SK-N-SH treated with all-trans-retinoic acid at 6 μM for 48 hours (cell line): Measurements from ENCODE around the gene ATP13A5.

Experiments
- ARNTL ChIP-seq: fragments of 450-650 bp; formaldehyde crosslinking; IDR thresholded peaks from 2 replicates; pipeline ENCODE4 v1.5.0; 2020; ENCODE audit warnings: low read depth, mild to moderate bottlenecking, moderate library complexity, borderline replicate concordance
- GLIS3 ChIP-seq: fragments of 250-450 bp; sonication (Bioruptor Pico); IDR thresholded peaks from 2 replicates; pipeline ENCODE4 v1.5.0; 2020; ENCODE audit warnings: mild to moderate bottlenecking, moderate library complexity
- ISL1 ChIP-seq: fragments of 250-450 bp; sonication (Bioruptor Pico); IDR thresholded peaks from 2 replicates; pipeline ENCODE4 v2.1.2; 2022; ENCODE audit warnings: mild to moderate bottlenecking, moderate library complexity
- OSR1 ChIP-seq: fragments of 250-450 bp; sonication (Bioruptor Pico); IDR thresholded peaks from 2 replicates; pipeline ENCODE4 v1.8.0; 2022; ENCODE audit warnings: moderate library complexity, mild to moderate bottlenecking, inconsistent platforms
- PPARA ChIP-seq: fragments of 250-450 bp; sonication (Bioruptor Pico); IDR thresholded peaks from 2 replicates; pipeline ENCODE4 v1.5.0; 2020; ENCODE audit warnings: mild to moderate bottlenecking, borderline replicate concordance
- RARB ChIP-seq: fragments of 250-450 bp; sonication (Bioruptor Pico); IDR thresholded peaks from 2 replicates; pipeline ENCODE4 v1.8.0; 2021; ENCODE audit warnings: mild to moderate bottlenecking, moderate library complexity
- TOX ChIP-seq: fragments of 250-450 bp; sonication (Bioruptor Pico); IDR thresholded peaks from 2 replicates; pipeline ENCODE4 v1.8.0; 2021; ENCODE audit warnings: mild to moderate bottlenecking, moderate library complexity, borderline replicate concordance
- ZFP3 ChIP-seq: fragments of 250-450 bp; sonication (Bioruptor Pico); IDR thresholded peaks from 2 replicates; pipeline ENCODE4 v1.5.0; 2020; ENCODE audit warnings: mild to moderate bottlenecking, moderate library complexity
- TF ChIP-seq, protein P1 (sequence below): fragments of 250-450 bp; sonication (Bioruptor Pico); IDR thresholded peaks from 2 replicates; pipeline ENCODE4 v1.8.0; 2020; ENCODE audit warnings: mild to moderate bottlenecking, moderate library complexity, borderline replicate concordance
- TF ChIP-seq, protein P2 (sequence below): fragments of 250-450 bp; sonication (Bioruptor Pico); IDR thresholded peaks from 2 replicates; pipeline ENCODE4 v1.5.0; 2020; ENCODE audit warnings: mild to moderate bottlenecking, moderate library complexity
- TF ChIP-seq, protein P3 (sequence below): fragments of 250-450 bp; sonication (Bioruptor Pico); IDR thresholded peaks from 2 replicates; pipeline ENCODE4 v1.5.1; 2020; ENCODE audit warnings: low read depth, mild to moderate bottlenecking, moderate library complexity
- TF ChIP-seq, protein P4 (sequence below): fragments of 250-450 bp; sonication (Bioruptor Pico); IDR thresholded peaks from 2 replicates; pipeline ENCODE4 v1.5.1; 2021; ENCODE audit warnings: mild to moderate bottlenecking, moderate library complexity

DNA sequence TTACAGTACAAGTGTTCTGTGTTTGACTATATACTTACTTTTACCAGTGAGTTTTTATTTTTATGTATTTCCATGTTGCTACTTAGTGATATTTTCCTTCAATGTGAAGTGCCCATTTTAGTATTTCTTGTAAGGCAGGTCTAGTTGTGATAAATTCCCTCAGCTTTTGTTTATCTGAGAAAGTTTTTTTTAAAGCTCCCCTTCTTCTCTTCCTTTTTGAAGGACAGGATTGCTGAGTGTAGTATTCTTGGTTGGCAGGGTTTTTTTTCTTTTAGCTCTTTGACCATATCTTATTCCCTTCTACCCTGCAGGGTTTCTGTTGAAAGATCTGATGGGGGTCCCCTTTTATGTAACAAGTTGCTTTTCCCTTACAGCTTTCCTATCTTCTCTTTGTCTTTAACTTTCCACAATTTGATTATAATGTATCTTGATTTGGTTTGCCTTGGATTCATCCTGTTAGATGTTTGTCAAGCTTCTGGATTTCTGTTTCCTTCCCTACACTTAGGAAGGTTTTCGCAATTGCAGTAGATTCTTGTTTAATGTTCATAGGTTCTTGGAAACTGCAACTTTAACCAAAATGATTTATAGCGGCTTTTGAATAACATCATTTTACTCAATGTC is 129.6 kb downstream of the ATP13A5 start:
- TF ChIP-seq ARNTL (CRISPR knock-in tag): no peak
- TF ChIP-seq, protein P1, sequence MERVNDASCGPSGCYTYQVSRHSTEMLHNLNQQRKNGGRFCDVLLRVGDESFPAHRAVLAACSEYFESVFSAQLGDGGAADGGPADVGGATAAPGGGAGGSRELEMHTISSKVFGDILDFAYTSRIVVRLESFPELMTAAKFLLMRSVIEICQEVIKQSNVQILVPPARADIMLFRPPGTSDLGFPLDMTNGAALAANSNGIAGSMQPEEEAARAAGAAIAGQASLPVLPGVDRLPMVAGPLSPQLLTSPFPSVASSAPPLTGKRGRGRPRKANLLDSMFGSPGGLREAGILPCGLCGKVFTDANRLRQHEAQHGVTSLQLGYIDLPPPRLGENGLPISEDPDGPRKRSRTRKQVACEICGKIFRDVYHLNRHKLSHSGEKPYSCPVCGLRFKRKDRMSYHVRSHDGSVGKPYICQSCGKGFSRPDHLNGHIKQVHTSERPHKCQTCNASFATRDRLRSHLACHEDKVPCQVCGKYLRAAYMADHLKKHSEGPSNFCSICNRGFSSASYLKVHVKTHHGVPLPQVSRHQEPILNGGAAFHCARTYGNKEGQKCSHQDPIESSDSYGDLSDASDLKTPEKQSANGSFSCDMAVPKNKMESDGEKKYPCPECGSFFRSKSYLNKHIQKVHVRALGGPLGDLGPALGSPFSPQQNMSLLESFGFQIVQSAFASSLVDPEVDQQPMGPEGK (CRISPR knock-in tag): no peak
- no peak for TF ChIP-seq OSR1
- no peak for TF ChIP-seq PPARA
- TF ChIP-seq, protein P2, sequence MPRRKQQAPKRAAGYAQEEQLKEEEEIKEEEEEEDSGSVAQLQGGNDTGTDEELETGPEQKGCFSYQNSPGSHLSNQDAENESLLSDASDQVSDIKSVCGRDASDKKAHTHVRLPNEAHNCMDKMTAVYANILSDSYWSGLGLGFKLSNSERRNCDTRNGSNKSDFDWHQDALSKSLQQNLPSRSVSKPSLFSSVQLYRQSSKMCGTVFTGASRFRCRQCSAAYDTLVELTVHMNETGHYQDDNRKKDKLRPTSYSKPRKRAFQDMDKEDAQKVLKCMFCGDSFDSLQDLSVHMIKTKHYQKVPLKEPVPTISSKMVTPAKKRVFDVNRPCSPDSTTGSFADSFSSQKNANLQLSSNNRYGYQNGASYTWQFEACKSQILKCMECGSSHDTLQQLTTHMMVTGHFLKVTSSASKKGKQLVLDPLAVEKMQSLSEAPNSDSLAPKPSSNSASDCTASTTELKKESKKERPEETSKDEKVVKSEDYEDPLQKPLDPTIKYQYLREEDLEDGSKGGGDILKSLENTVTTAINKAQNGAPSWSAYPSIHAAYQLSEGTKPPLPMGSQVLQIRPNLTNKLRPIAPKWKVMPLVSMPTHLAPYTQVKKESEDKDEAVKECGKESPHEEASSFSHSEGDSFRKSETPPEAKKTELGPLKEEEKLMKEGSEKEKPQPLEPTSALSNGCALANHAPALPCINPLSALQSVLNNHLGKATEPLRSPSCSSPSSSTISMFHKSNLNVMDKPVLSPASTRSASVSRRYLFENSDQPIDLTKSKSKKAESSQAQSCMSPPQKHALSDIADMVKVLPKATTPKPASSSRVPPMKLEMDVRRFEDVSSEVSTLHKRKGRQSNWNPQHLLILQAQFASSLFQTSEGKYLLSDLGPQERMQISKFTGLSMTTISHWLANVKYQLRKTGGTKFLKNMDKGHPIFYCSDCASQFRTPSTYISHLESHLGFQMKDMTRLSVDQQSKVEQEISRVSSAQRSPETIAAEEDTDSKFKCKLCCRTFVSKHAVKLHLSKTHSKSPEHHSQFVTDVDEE (CRISPR knock-in tag): no peak
- TF ChIP-seq, protein P3, sequence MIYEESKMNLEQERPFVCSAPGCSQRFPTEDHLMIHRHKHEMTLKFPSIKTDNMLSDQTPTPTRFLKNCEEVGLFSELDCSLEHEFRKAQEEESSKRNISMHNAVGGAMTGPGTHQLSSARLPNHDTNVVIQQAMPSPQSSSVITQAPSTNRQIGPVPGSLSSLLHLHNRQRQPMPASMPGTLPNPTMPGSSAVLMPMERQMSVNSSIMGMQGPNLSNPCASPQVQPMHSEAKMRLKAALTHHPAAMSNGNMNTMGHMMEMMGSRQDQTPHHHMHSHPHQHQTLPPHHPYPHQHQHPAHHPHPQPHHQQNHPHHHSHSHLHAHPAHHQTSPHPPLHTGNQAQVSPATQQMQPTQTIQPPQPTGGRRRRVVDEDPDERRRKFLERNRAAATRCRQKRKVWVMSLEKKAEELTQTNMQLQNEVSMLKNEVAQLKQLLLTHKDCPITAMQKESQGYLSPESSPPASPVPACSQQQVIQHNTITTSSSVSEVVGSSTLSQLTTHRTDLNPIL (CRISPR knock-in tag): no peak
- no peak for TF ChIP-seq ZFP3 (CRISPR knock-in tag)
- TF ChIP-seq, protein P4, sequence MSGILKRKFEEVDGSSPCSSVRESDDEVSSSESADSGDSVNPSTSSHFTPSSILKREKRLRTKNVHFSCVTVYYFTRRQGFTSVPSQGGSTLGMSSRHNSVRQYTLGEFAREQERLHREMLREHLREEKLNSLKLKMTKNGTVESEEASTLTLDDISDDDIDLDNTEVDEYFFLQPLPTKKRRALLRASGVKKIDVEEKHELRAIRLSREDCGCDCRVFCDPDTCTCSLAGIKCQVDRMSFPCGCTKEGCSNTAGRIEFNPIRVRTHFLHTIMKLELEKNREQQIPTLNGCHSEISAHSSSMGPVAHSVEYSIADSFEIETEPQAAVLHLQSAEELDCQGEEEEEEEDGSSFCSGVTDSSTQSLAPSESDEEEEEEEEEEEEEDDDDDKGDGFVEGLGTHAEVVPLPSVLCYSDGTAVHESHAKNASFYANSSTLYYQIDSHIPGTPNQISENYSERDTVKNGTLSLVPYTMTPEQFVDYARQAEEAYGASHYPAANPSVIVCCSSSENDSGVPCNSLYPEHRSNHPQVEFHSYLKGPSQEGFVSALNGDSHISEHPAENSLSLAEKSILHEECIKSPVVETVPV: no peak
- TF ChIP-seq ISL1 (CRISPR knock-in tag): no peak
- TF ChIP-seq TOX: no peak
- TF ChIP-seq GLIS3 (CRISPR knock-in tag): no peak
- no peak for TF ChIP-seq RARB (CRISPR knock-in tag)
